K562 (cell line): Measurements from ENCODE around the gene TMEM132C. TPM values are rescaled to one million over a fixed set of nuclear protein-coding genes. Genes with fewer than 3 reads are reported as not detected.
A peak's percentile ranks its signal among the peaks of the same experiment; 100 is the strongest.

Experiments
- ATAC-seq: fragments of 200-7000 bp; cut with Tn5 transposase; 3 replicates; pipeline ENCODE4 v1.9.1; 2020; ENCODE audit warnings: moderate library complexity
- BruUV-seq: library from RNA; stranded (reverse); fragments of 400-500 nt; replicated peaks from 2 replicates; lab custom pipeline; 2021; lab: Mats Ljungman, UMichigan
- CTCF ChIA-PET: fragments of 300-600 bp; formaldehyde crosslinking; extraction: SDS; loops from one replicate; lab custom pipeline; 2021; ENCODE audit warnings: low intra/inter-chr PET ratio; lab: Yijun Ruan, JAX
- POLR2A ChIA-PET: fragments of 300-600, 350-650 bp; sonication (Branson Sonifier 250); formaldehyde crosslinking; extraction: SDS; loops from one replicate; lab custom pipeline; 2021; ENCODE audit warnings: antibody characterized with exemption, inconsistent platforms; lab: Yijun Ruan, JAX
- DNase-seq, 4 experiments: peaks; one replicate each; pipeline versions ENCODE4 v3.0.0 to v3.0.0-alpha.2; 2011 to 2018; ENCODE audit warnings: low spot score in 3 of 4, mixed read lengths in 3 of 4; ENCODE audit errors: extremely low read depth in 1 of 4
- FAIRE-seq: peaks from 2 replicates; lab custom pipeline; 2011; peaks lifted over from hg19 to GRCh38; lab: Jason Lieb, UNC
- H2AFZ ChIP-seq: 2 replicates; pipeline ENCODE4 v1.6.0; 2011; ENCODE audit warnings: low read depth, low read length, control low read depth, inconsistent platforms
- H3K27ac ChIP-seq: fragments of 200-600 bp; 3 replicates; pipeline ENCODE4 v1.8.0; 2011; ENCODE audit warnings: low read depth, mild to moderate bottlenecking, control low read depth, inconsistent platforms, low read length, moderate library complexity, mixed read lengths; ENCODE audit errors: extremely low read depth
- H3K27me3 ChIP-seq, 2 experiments: fragments of 300-600 bp in 1 of 2; 2 replicates in 1 of 2; 3 replicates in 1 of 2; pipeline versions ENCODE4 v1.6.0 to v1.8.0; 2011; ENCODE audit warnings: inconsistent platforms in 2 of 2, low read length in 2 of 2, mild to moderate bottlenecking in 1 of 2, mixed read lengths in 1 of 2, moderate library complexity in 1 of 2; ENCODE audit not compliant: control insufficient read depth in 2 of 2, insufficient read depth in 2 of 2
- H3K36me3 ChIP-seq: fragments of 300-600 bp; 3 replicates; pipeline ENCODE4 v1.8.0; 2011; ENCODE audit warnings: mild to moderate bottlenecking, low read length, inconsistent platforms; ENCODE audit not compliant: control insufficient read depth, insufficient read depth
- H3K4me1 ChIP-seq, 2 experiments: fragments of 200-600 bp in 1 of 2; replicated peaks in 1 of 2; 2 replicates in 1 of 2; 3 replicates in 1 of 2; pipeline versions ENCODE4 v1.5.1 to v1.8.0; 2011; ENCODE audit warnings: inconsistent platforms in 2 of 2, low read length in 2 of 2, mild to moderate bottlenecking in 1 of 2, mixed read lengths in 1 of 2, moderate library complexity in 1 of 2; ENCODE audit not compliant: control insufficient read depth in 2 of 2, insufficient read depth in 2 of 2
- H3K4me2 ChIP-seq: 2 replicates; pipeline ENCODE4 v1.6.1; 2011; ENCODE audit warnings: low read length, control low read depth, inconsistent platforms, mixed read lengths; ENCODE audit not compliant: insufficient read depth
- H3K4me3 ChIP-seq: fragments of 200-600 bp; sonication (generic), shearing (Covaris generic); 2 replicates; pipeline ENCODE4 v1.5.1; 2016; ENCODE audit warnings: control low read depth, inconsistent platforms
- H3K79me2 ChIP-seq: fragments of 200-600 bp; 3 replicates; pipeline ENCODE4 v1.8.0; 2011; ENCODE audit warnings: low read length, inconsistent platforms; ENCODE audit not compliant: control insufficient read depth, insufficient read depth
- H3K9ac ChIP-seq, 2 experiments: 2 replicates each; pipeline versions ENCODE4 v1.6.0 to v1.6.1; 2011; ENCODE audit warnings: low read depth in 2 of 2, low read length in 2 of 2, control low read depth in 1 of 2, inconsistent platforms in 1 of 2, mild to moderate bottlenecking in 1 of 2, mixed read lengths in 1 of 2; ENCODE audit not compliant: insufficient read depth in 1 of 2
- H3K9me1 ChIP-seq: one replicate; pipeline ENCODE4 v1.6.0; 2011; ENCODE audit warnings: inconsistent platforms, mild to moderate bottlenecking, low read length, moderate library complexity; ENCODE audit not compliant: control insufficient read depth, insufficient read depth
- H3K9me3 ChIP-seq: replicated peaks from 2 replicates; pipeline ENCODE4 v1.5.1; 2011; ENCODE audit warnings: low read depth, low read length, inconsistent platforms; ENCODE audit not compliant: control insufficient read depth, insufficient read depth
- H4K20me1 ChIP-seq: replicated peaks from 2 replicates; pipeline ENCODE4 v1.6.1; 2011; ENCODE audit warnings: low read length, inconsistent platforms, mixed read lengths; ENCODE audit not compliant: control insufficient read depth, insufficient read depth
- CBFA2T2 ChIP-seq: fragments of 450-650 bp; conservative IDR thresholded peaks from 2 replicates; pipeline ENCODE4 v1.6.1; 2017; ENCODE audit warnings: mild to moderate bottlenecking
- NCOA2 ChIP-seq, 2 experiments: fragments of 450-650 bp; IDR thresholded peaks; 2 replicates each; pipeline ENCODE4 v1.6.1; 2018; ENCODE audit warnings: mild to moderate bottlenecking in 2 of 2, moderate library complexity in 1 of 2; ENCODE audit not compliant: partially characterized antibody in 2 of 2
- NKRF ChIP-seq: fragments of 450-650 bp; IDR thresholded peaks from 2 replicates; pipeline ENCODE4 v1.6.1; 2016; ENCODE audit warnings: borderline replicate concordance
- SIRT6 ChIP-seq: IDR thresholded peaks from one replicate; pipeline ENCODE4 v1.6.1; 2012; ENCODE audit warnings: low read depth, mild to moderate bottlenecking, control low read depth, inconsistent platforms, low read length, moderate library complexity
- TAL1 ChIP-seq: fragments of 450-650 bp; IDR thresholded peaks from 2 replicates; pipeline ENCODE4 v1.6.1; 2016; ENCODE audit warnings: mild to moderate bottlenecking
- THAP12 ChIP-seq: fragments of 250-450 bp; sonication (Bioruptor Pico); IDR thresholded peaks from 2 replicates; pipeline ENCODE4 v1.9.0; 2021; ENCODE audit warnings: mild to moderate bottlenecking, inconsistent platforms
- ZNF316 ChIP-seq: fragments of 450-650 bp; IDR thresholded peaks from 2 replicates; pipeline ENCODE4 v1.6.1; 2016
- ZNF398 ChIP-seq: fragments of 250-450 bp; sonication (Bioruptor Pico); IDR thresholded peaks from 2 replicates; pipeline ENCODE4 v1.8.0; 2021; ENCODE audit warnings: moderate library complexity, mild to moderate bottlenecking, inconsistent platforms
- in situ Hi-C: fragments of 300-500 bp; cut with MboI; formaldehyde crosslinking; loops from 4 replicates; pipeline ENCODE4 v1.15.0; 2018; ENCODE audit warnings: inconsistent platforms, mixed read lengths
- intact Hi-C: fragments of 100-400 bp; cut with micrococcal nuclease; formaldehyde crosslinking; loops from 2 replicates; pipeline ENCODE4 v1.14.2; 2022
- polyA plus RNA-seq, 8 experiments: library from polyadenylated mRNA; depleted of rRNA in 4 of 8; stranded (reverse) in 5 of 8; unstranded in 3 of 8; fragments of >200 nt; fragmentation: Nextera tagmentation in 2 of 8; fragmentation: Illumina TruSeq in 1 of 8; extraction: Ambion mirVana in 2 of 8; extraction: Trizol in 1 of 8; gene quantifications; 2 replicates each; pipeline versions ENCODE4 v1.2.1 to v1.2.3, GENCODE V29; 2011 to 2014; ENCODE audit warnings: inconsistent platforms in 1 of 8, missing spikeins in 1 of 8
- total RNA-seq, 7 experiments: library from RNA; depleted of rRNA in 6 of 7; stranded (reverse); fragments of >200 nt in 6 of 7; fragmentation: Illumina TruSeq in 2 of 7; extraction: Trizol in 2 of 7; gene quantifications; 2 replicates each; pipeline versions ENCODE4 v1.2.1 to v1.2.3, GENCODE V29; 2011 to 2021; ENCODE audit warnings: low replicate concordance in 1 of 7

The TMEM132C gene
- total and polyA plus RNA-seq, 9 of the 15 experiments (the other 6 are each of a cell fraction or from before 2014, with no cell fraction given), result not detected

- Histone ChIP-seq H3K36me3 (no peaks in the 10 kb centered on the region), H3K79me2 (no peaks in the 10 kb centered on the region), H3K9me1 (no peaks in the 10 kb centered on the region), H3K9ac (no peak overlapping the region)
- DNase-seq, result no peak
- no peak for TF ChIP-seq NKRF
- TF ChIP-seq ZNF316, result peak; percentile 32; the same call in 1 of the 2 replicates
- TF ChIP-seq SIRT6, result no peak
- TF ChIP-seq TAL1, result no peak
- TF ChIP-seq NCOA2 (IDR thresholded peaks at IDR 0.05; ENCODE audit: partially characterized antibody in 2 of 2), result no peak
- no peak for TF ChIP-seq ZNF398 (CRISPR knock-in tag)
- TF ChIP-seq CBFA2T2, result no peak
- TF ChIP-seq THAP12 (CRISPR knock-in tag), result no peak
- TF ChIP-seq, all 486 proteins: peak for 1
- in situ Hi-C loops, result no loop called here
- no peaks in the 10 kb centered on the region for H3K27me3 ChIP-seq
- no peak overlapping the region for H2AFZ ChIP-seq
- no TSS peak for BruUV-seq
- H3K4me1 ChIP-seq, result no peaks in the 10 kb centered on the region
- H3K4me2 ChIP-seq, result no peak overlapping the region
- ChIA-PET POLR2A (no interaction called here), CTCF (interaction anchor here (0.6 kb wide), 1 partner anchor 89 kb away, joined by 4 read pairs; no protein-coding TSS in a partner anchor)
- H4K20me1 ChIP-seq, result no peaks in the 10 kb centered on the region
- no peak overlapping the region for H3K4me3 ChIP-seq
- ATAC-seq, result no peak
- FAIRE-seq, result no peak
- H3K9me3 ChIP-seq, result no peaks in the 10 kb centered on the region
- intact Hi-C loops, result no loop called here
- no peak overlapping the region for H3K27ac ChIP-seq
Measured at GRCh38 chr12:128672428-128672827, 405.5 kb downstream of the TMEM132C start.
